ENCODE results near the gene RSPH6A.
A peak's percentile ranks its signal among the peaks of the same experiment; 100 is the strongest.

The RSPH6A gene

GRCh38 chr19:45814851-45815480, at the start of gene RSPH6A:
RSPH6A (minus strand) TSS chr19:45815308; CDS start chr19:45815176, 132 bp downstream.
- no peak for DNase-seq

- no peak for DNase-seq
These were observed 49.5 kb upstream of the RSPH6A start for GRCh38 chr19:45864629-45865082.

GRCh38 chr19:45863840-45864628, 48.9 kb upstream of the RSPH6A start, which contains the start of gene FOXA3:
FOXA3 (plus strand) TSS chr19:45864326; CDS start chr19:45864457, 131 bp downstream.
- peak; percentile 55 for DNase-seq

- DNase-seq: no peak
These were observed 48.3 kb upstream of the RSPH6A start for GRCh38 chr19:45863335-45863839.

GRCh38 chr19:45862564-45863334, 47.6 kb upstream of the RSPH6A start, which contains the start of gene SYMPK:
SYMPK (minus strand) TSS chr19:45863147; CDS start chr19:45854495, 8,652 bp downstream.
- peak; percentile 99 for DNase-seq

- DNase-seq: no peak
These were observed 47.1 kb upstream of the RSPH6A start for GRCh38 chr19:45862271-45862563.

GRCh38 chr19:45860359-45861259, 45.5 kb upstream of the RSPH6A start:
- no peak for DNase-seq

- no peak for DNase-seq
These were observed 39.2 kb upstream of the RSPH6A start for GRCh38 chr19:45854167-45854778.

GRCh38 chr19:45852983-45853382, 37.9 kb upstream of the RSPH6A start:
- no peak for DNase-seq

GRCh38 chr19:45852145-45852750, 37.1 kb upstream of the RSPH6A start:
- no peak for DNase-seq

GRCh38 chr19:45848922-45849321, 33.8 kb upstream of the RSPH6A start:
- DNase-seq: no peak

GRCh38 chr19:45847663-45848062, 32.6 kb upstream of the RSPH6A start:
- no peak for DNase-seq

GRCh38 chr19:45842198-45842597, 27.1 kb upstream of the RSPH6A start:
- no peak for DNase-seq

GRCh38 chr19:45834970-45835369, 19.9 kb upstream of the RSPH6A start:
- DNase-seq: no peak

GRCh38 chr19:45828945-45829344, 13.8 kb upstream of the RSPH6A start:
- no peak for DNase-seq

GRCh38 chr19:45828523-45828922, 13.4 kb upstream of the RSPH6A start:
- DNase-seq: no peak

GRCh38 chr19:45827459-45828093, 12.5 kb upstream of the RSPH6A start:
- no peak for DNase-seq

GRCh38 chr19:45826934-45827333, 11.8 kb upstream of the RSPH6A start:
- DNase-seq: no peak

GRCh38 chr19:45825917-45826893, 11.1 kb upstream of the RSPH6A start:
- DNase-seq: no peak

GRCh38 chr19:45825263-45825605, 10.1 kb upstream of the RSPH6A start:
- no peak for DNase-seq

Data from CD4-positive, alpha-beta T cell treated with Interferon gamma for 1 hour (primary cell).